Measurements from ENCODE around the gene FAIM2.

DNA sequence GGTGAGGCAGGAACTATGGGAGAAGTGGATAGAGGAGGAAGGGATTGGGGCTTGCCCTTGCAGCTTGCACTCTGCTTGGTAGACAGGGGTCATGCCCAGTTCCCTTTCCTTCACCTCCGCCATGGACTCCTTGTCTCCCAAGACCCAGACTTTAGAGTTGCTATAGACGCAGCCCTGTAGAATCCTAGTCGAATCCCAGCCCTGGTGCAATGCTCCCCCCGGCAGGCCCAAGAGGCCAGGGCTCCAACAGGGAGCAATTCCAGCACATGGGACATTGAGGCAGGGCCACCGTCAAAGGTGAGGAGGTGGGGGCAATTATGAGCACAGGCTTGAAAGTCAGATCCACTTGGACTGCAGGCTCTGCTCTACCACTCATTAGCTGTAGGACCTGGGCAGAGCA lies 31.3 kb downstream of the FAIM2 start:
- TF ChIP-seq POLR2AphosphoS5 (IDR thresholded peaks at IDR 0.05) (no peak), EP300 (IDR thresholded peaks at IDR 0.05) (no peak), POLR2A (IDR thresholded peaks at IDR 0.05) (no peak)
- TF ChIP-seq, protein P1, sequence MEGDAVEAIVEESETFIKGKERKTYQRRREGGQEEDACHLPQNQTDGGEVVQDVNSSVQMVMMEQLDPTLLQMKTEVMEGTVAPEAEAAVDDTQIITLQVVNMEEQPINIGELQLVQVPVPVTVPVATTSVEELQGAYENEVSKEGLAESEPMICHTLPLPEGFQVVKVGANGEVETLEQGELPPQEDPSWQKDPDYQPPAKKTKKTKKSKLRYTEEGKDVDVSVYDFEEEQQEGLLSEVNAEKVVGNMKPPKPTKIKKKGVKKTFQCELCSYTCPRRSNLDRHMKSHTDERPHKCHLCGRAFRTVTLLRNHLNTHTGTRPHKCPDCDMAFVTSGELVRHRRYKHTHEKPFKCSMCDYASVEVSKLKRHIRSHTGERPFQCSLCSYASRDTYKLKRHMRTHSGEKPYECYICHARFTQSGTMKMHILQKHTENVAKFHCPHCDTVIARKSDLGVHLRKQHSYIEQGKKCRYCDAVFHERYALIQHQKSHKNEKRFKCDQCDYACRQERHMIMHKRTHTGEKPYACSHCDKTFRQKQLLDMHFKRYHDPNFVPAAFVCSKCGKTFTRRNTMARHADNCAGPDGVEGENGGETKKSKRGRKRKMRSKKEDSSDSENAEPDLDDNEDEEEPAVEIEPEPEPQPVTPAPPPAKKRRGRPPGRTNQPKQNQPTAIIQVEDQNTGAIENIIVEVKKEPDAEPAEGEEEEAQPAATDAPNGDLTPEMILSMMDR (IDR thresholded peaks at IDR 0.05): no peak
